ENCODE data around the gene GET3.

- TF ChIP-seq YY1 (IDR thresholded peaks at IDR 0.05; ENCODE audit: insufficient read depth, insufficient read length) (no peak), ZNF274 (IDR thresholded peaks at IDR 0.05; ENCODE audit: low read depth, low read length) (no peak), SUZ12 (IDR thresholded peaks at IDR 0.05; ENCODE audit: extremely low read depth, insufficient read depth, insufficient read length) (no peak)
These were observed 48.2 kb downstream of the GET3 start for GRCh38 chr19:12785431-12786031.
